ENCODE measurements around the gene HLF. TPM values are rescaled to one million over a fixed set of nuclear protein-coding genes. Genes with fewer than 3 reads are reported as not detected.

The HLF gene
- total and polyA plus RNA-seq, 2 donors (not counting 3 experiments of a cell fraction or from before 2014, with no cell fraction given) = not detected

- CTCF ChIA-PET = no interaction called here
These were observed 14.4 kb downstream of the HLF start for GRCh38 chr17:55279203-55279602.

More at GRCh38 chr17:55279203-55279602, 14.4 kb downstream of the HLF start:
- TF ChIP-seq POLR2A (IDR thresholded peaks at IDR 0.05; ENCODE audit: low read depth, low read length) (no peak), MYC (IDR thresholded peaks at IDR 0.05; ENCODE audit: low read depth, low read length) (no peak), EZH2 (IDR thresholded peaks at IDR 0.05; ENCODE audit: borderline replicate concordance, low read depth, low read length, severe bottlenecking) (no peak), CTCF (IDR thresholded peaks at IDR 0.05; ENCODE audit: extremely low read depth in 1 of 2, insufficient read depth in 1 of 2, low read depth in 1 of 2, low read length in 2 of 2) (no peak), POLR2AphosphoS5 (IDR thresholded peaks at IDR 0.05; ENCODE audit: insufficient read depth, low read depth, low read length) (no peak), MAX (IDR thresholded peaks at IDR 0.05; ENCODE audit: insufficient read depth, insufficient read length) (no peak), GATA2 (IDR thresholded peaks at IDR 0.05; ENCODE audit: insufficient read depth, insufficient read length, low read depth, low read length) (no peak), JUN (IDR thresholded peaks at IDR 0.05; ENCODE audit: borderline replicate concordance, insufficient read depth, insufficient read length, low read depth) (no peak), FOS (IDR thresholded peaks at IDR 0.05; ENCODE audit: borderline replicate concordance, insufficient read depth, low read length) (no peak)
- no peaks in the 10 kb centered on the region for H3K9me3 ChIP-seq (replicated peaks; ENCODE audit: control insufficient read depth, insufficient read depth, low read length)
- peaks cover 0 to 7% of the 10 kb centered on the region in 2 experiments for H3K27me3 ChIP-seq (ENCODE audit: control insufficient read depth in 2 of 2, insufficient read depth in 2 of 2, low read length in 2 of 2)
- H4K20me1 ChIP-seq (replicated peaks; ENCODE audit: control insufficient read depth, extremely low read depth, insufficient read depth, low read length) = no peaks in the 10 kb centered on the region
- no peaks in the 10 kb centered on the region for H3K79me2 ChIP-seq (ENCODE audit: control insufficient read depth, insufficient read depth, low read length)
- no peak overlapping the region for H2AFZ ChIP-seq (ENCODE audit: low read depth, low read length)
- no peak for FAIRE-seq
- no peak overlapping the region for H3K27ac ChIP-seq (ENCODE audit: insufficient read depth, low read depth, low read length)
- intact Hi-C loops (cut with micrococcal nuclease) = no loop called here
- H3K9ac ChIP-seq (replicated peaks; ENCODE audit: extremely low read depth, insufficient read depth, low read length) = no peak overlapping the region
- no peaks in the 10 kb centered on the region for H3K4me1 ChIP-seq (ENCODE audit: control insufficient read depth, extremely low read depth, insufficient read depth, low read length)
- dilution Hi-C loops (cut with MboI; ENCODE audit: extremely low pct_ligation_motif_present, low sequenced_read_pairs) = no loop called here
- no peaks in the 10 kb centered on the region for H3K9me1 ChIP-seq (replicated peaks; ENCODE audit: control insufficient read depth, extremely low read depth, insufficient read depth, low read length)
- POLR2A ChIA-PET = no interaction called here
- no TSS peak for BruUV-seq (replicated peaks)
- H3K4me3 ChIP-seq (replicated peaks in 1 of 3; ENCODE audit: insufficient read depth in 1 of 3, low read depth in 1 of 3, low read length in 3 of 3) = no peak overlapping the region
- H3K36me3 ChIP-seq (ENCODE audit: control insufficient read depth in 2 of 2, extremely low read depth in 1 of 2, insufficient read depth in 2 of 2, low read length in 2 of 2) = no peaks in the 10 kb centered on the region
- no peak overlapping the region for H3K4me2 ChIP-seq (ENCODE audit: insufficient read depth, low read length)
- no peak for DNase-seq (ENCODE audit: low read depth, low spot score)

Measured in endothelial cell of umbilical vein (primary cell).